ENCODE measurements around the gene SHCBP1. TPM values are rescaled to one million over a fixed set of nuclear protein-coding genes. Genes with fewer than 3 reads are reported as not detected.
A peak's percentile ranks its signal among the peaks of the same experiment; 100 is the strongest.

Gene SHCBP1
- total and polyA plus RNA-seq, 9 of the 15 experiments (the other 6 are each of a cell fraction or from before 2014, with no cell fraction given): 6.2 to 29.6 (median 19.7) TPM

DNA sequence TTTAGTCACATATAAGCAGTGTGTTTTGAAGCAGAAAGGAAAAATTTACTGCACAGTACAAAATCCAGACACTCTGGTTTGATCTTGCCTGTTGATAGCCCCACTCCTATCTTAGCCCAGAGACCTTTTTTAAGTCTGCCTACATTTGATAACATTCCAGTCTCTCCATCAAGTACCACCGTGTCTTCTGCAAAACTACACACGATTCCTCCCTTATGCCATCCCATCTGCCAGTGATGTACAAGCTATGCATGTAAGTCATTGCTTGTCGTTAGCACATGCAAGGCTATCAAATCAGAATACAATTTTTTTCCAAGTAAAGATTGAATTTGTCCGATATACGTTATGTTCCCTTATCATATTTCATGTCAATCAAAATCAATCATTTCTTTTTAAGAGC, 14.9 kb downstream of the SHCBP1 start (continued):
- TF ChIP-seq SP2 (IDR thresholded peaks at IDR 0.05; ENCODE audit: extremely low read depth, low read depth, low read length, poor library complexity, severe bottlenecking): no peak
- TF ChIP-seq TEAD4 (IDR thresholded peaks at IDR 0.05; ENCODE audit: low read length): 0 out of 2 replicates have a peak, but pooled peaks have one; percentile 15
- TF ChIP-seq TEAD4 (CRISPR knock-in tag; IDR thresholded peaks at IDR 0.05; ENCODE audit: borderline replicate concordance): no peak
- TF ChIP-seq CBFA2T2 (conservative IDR thresholded peaks at IDR 0.05): 0 out of 2 replicates have a peak, but pooled peaks have one; percentile 10
- no peak for TF ChIP-seq DPF2 (IDR thresholded peaks at IDR 0.05)
- TF ChIP-seq MAFG (tag; conservative IDR thresholded peaks at IDR 0.05): no peak
- no peak for TF ChIP-seq GABPA (tag; conservative IDR thresholded peaks at IDR 0.05; ENCODE audit: low read depth)
- no peak for TF ChIP-seq MTF1 (CRISPR knock-in tag; IDR thresholded peaks at IDR 0.05; ENCODE audit: borderline replicate concordance)
- TF ChIP-seq ZNF324 (CRISPR knock-in tag; IDR thresholded peaks at IDR 0.05): no peak

DNA sequence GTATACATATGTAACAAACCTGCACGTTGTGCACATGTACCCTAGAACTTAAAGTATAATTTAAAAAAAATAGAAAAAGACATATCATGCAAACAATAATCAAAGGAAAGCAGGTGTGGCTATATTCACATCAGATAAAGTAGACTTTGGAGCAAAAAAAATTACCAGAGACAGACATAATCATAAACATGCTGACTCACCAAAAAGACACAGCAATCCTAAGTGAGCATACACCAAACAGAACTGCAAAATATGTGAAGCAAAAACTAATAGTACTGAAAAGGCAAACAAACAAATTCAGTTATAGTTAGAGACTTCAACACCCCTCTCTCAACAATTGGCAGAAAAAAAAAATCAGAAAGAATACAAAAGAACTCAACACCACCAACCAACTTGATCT, 29.9 kb downstream of the SHCBP1 start:
- Histone ChIP-seq H3K4me1 (replicated peaks in 1 of 2; ENCODE audit: control insufficient read depth in 2 of 2, insufficient read depth in 2 of 2, low read length in 2 of 2) (no peaks in the 10 kb centered on the region), H2AFZ (ENCODE audit: low read depth, low read length) (no peak overlapping the region), H4K20me1 (replicated peaks; ENCODE audit: control insufficient read depth, insufficient read depth, low read length) (no peaks in the 10 kb centered on the region), H3K9me3 (replicated peaks; ENCODE audit: control insufficient read depth, insufficient read depth, low read depth, low read length) (no peaks in the 10 kb centered on the region), H3K79me2 (ENCODE audit: control insufficient read depth, insufficient read depth, low read length) (peaks cover 24% of the 10 kb centered on the region), H3K9me1 (ENCODE audit: control insufficient read depth, insufficient read depth, low read length) (no peaks in the 10 kb centered on the region), H3K4me3 (no peak overlapping the region), H3K27me3 (ENCODE audit: control insufficient read depth in 2 of 2, insufficient read depth in 2 of 2, low read length in 2 of 2) (no peaks in the 10 kb centered on the region), H3K27ac (ENCODE audit: extremely low read depth, low read depth, low read length) (no peak overlapping the region), H3K36me3 (ENCODE audit: control insufficient read depth, insufficient read depth, low read length) (peaks cover 36% of the 10 kb centered on the region), H3K9ac (ENCODE audit: insufficient read depth in 1 of 2, low read depth in 2 of 2, low read length in 2 of 2) (no peak overlapping the region), H3K4me2 (ENCODE audit: insufficient read depth, low read length) (no peak overlapping the region)
- POLR2A ChIA-PET: no interaction called here
- peak; percentile 19 for FAIRE-seq
- intact Hi-C loops (cut with micrococcal nuclease): no loop called here
- no CpG with 5 or more reads among the region's 1 CpG for WGBS (ENCODE audit: insufficient coverage, low coverage, missing lambda C conversion rate)
- BruUV-seq (replicated peaks): no TSS peak
- in situ Hi-C loops (cut with MboI): no loop called here
- TF ChIP-seq C11orf30 (IDR thresholded peaks at IDR 0.05; ENCODE audit: low read depth) (peak; percentile 94), MAFF (IDR thresholded peaks at IDR 0.05; ENCODE audit: low read length) (peak; percentile 94), MAFG (tag; conservative IDR thresholded peaks at IDR 0.05) (peak; percentile 94), TAL1 (IDR thresholded peaks at IDR 0.05) (no peak), ZNF316 (IDR thresholded peaks at IDR 0.05) (peak; percentile 98), MAFK (IDR thresholded peaks at IDR 0.05; ENCODE audit: low read length) (peak; percentile 90)
- TF ChIP-seq, protein P1, sequence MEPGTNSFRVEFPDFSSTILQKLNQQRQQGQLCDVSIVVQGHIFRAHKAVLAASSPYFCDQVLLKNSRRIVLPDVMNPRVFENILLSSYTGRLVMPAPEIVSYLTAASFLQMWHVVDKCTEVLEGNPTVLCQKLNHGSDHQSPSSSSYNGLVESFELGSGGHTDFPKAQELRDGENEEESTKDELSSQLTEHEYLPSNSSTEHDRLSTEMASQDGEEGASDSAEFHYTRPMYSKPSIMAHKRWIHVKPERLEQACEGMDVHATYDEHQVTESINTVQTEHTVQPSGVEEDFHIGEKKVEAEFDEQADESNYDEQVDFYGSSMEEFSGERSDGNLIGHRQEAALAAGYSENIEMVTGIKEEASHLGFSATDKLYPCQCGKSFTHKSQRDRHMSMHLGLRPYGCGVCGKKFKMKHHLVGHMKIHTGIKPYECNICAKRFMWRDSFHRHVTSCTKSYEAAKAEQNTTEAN (CRISPR knock-in tag; IDR thresholded peaks at IDR 0.05): no peak
- TF ChIP-seq, protein P2, sequence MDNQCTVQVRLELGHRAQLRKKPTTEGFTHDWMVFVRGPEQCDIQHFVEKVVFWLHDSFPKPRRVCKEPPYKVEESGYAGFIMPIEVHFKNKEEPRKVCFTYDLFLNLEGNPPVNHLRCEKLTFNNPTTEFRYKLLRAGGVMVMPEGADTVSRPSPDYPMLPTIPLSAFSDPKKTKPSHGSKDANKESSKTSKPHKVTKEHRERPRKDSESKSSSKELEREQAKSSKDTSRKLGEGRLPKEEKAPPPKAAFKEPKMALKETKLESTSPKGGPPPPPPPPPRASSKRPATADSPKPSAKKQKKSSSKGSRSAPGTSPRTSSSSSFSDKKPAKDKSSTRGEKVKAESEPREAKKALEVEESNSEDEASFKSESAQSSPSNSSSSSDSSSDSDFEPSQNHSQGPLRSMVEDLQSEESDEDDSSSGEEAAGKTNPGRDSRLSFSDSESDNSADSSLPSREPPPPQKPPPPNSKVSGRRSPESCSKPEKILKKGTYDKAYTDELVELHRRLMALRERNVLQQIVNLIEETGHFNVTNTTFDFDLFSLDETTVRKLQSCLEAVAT (IDR thresholded peaks at IDR 0.05): no peak
- ATAC-seq: no peak
- CTCF ChIA-PET (ENCODE audit: low intra/inter-chr PET ratio): no interaction called here
- DNase-seq (ENCODE audit: extremely low read depth in 1 of 4, low spot score in 3 of 4): no peak

Measured in K562 (cell line).